ENCODE results near the gene KREMEN1.

Gene KREMEN1

GRCh38 chr22:29207562-29208501 is 135.0 kb downstream of the KREMEN1 start:
- no peak for DNase-seq (ENCODE audit: low read depth)
- TF ChIP-seq CTCF (conservative IDR thresholded peaks at IDR 0.05; ENCODE audit: low read length) = no peak
- no peak overlapping the region for H3K4me3 ChIP-seq (ENCODE audit: low read length)

- no peak for DNase-seq (ENCODE audit: low read depth)
- no peak for TF ChIP-seq CTCF (conservative IDR thresholded peaks at IDR 0.05; ENCODE audit: low read length)
- no peak overlapping the region for H3K4me3 ChIP-seq (ENCODE audit: low read length)
These were observed 135.6 kb downstream of the KREMEN1 start for GRCh38 chr22:29208502-29208862.

- DNase-seq (ENCODE audit: low read depth) = no peak
- H3K4me3 ChIP-seq (ENCODE audit: low read length) = no peak overlapping the region
- no peak for TF ChIP-seq CTCF (conservative IDR thresholded peaks at IDR 0.05; ENCODE audit: low read length)
These were observed 136.2 kb downstream of the KREMEN1 start for GRCh38 chr22:29208879-29209623.

GRCh38 chr22:29209624-29209929 is 136.7 kb downstream of the KREMEN1 start:
- no peak overlapping the region for H3K4me3 ChIP-seq (ENCODE audit: low read length)
- DNase-seq (ENCODE audit: low read depth) = no peak
- TF ChIP-seq CTCF (conservative IDR thresholded peaks at IDR 0.05; ENCODE audit: low read length) = no peak

GRCh38 chr22:29211066-29211465 is 138.2 kb downstream of the KREMEN1 start:
- no peak for DNase-seq (ENCODE audit: low read depth)
- no peak for TF ChIP-seq CTCF (conservative IDR thresholded peaks at IDR 0.05; ENCODE audit: low read length)

GRCh38 chr22:29211466-29211865 is 138.6 kb downstream of the KREMEN1 start:
- TF ChIP-seq CTCF (conservative IDR thresholded peaks at IDR 0.05; ENCODE audit: low read length) = no peak
- no peak overlapping the region for H3K4me3 ChIP-seq (ENCODE audit: low read length)
- DNase-seq (ENCODE audit: low read depth) = no peak

More at GRCh38 chr22:29211066-29211465, 138.2 kb downstream of the KREMEN1 start:
- no peak overlapping the region for H3K4me3 ChIP-seq (ENCODE audit: low read length)

GRCh38 chr22:29212743-29213142 is 139.9 kb downstream of the KREMEN1 start:
- DNase-seq (ENCODE audit: low read depth) = no peak
- H3K4me3 ChIP-seq (ENCODE audit: low read length) = no peak overlapping the region
- TF ChIP-seq CTCF (conservative IDR thresholded peaks at IDR 0.05; ENCODE audit: low read length) = no peak
